Vagina (tissue), 2 donors: Measurements from ENCODE around the gene HS3ST3B1. TPM values are rescaled to one million over a fixed set of nuclear protein-coding genes. Genes with fewer than 3 reads are reported as not detected.

Experiments
- DNase-seq, 2 donors: peaks; one replicate each; pipeline ENCODE4 v3.0.0-alpha.2; 2017; ENCODE audit errors: extremely low spot score in 2 of 2
- H3K27ac ChIP-seq: fragments of 200-600 bp; sonication (generic); one replicate; pipeline ENCODE4 v1.5.1; 2019
- H3K27me3 ChIP-seq: fragments of 200-600 bp; sonication (generic); one replicate; pipeline ENCODE4 v1.5.1; 2019
- H3K36me3 ChIP-seq, 2 donors: fragments of 200-600 bp; sonication (generic); one replicate each; pipeline ENCODE4 v1.5.1; 2017 to 2019
- H3K4me1 ChIP-seq: fragments of 200-600 bp; sonication (generic); one replicate; pipeline ENCODE4 v1.5.1; 2019
- H3K4me3 ChIP-seq, 2 donors: fragments of 200-600 bp; sonication (generic); 1 replicate in 1 of 2; 2 replicates in 1 of 2; pipeline ENCODE4 v1.5.1; 2016 to 2019
- H3K9me3 ChIP-seq: fragments of 200-600 bp; sonication (generic); one replicate; pipeline ENCODE4 v1.5.1; 2019
- POLR2A ChIP-seq, 2 donors: fragments of 450-650 bp; IDR thresholded peaks; one replicate each; pipeline ENCODE4 v1.6.1; 2017; ENCODE audit warnings: antibody characterized with exemption in 2 of 2, mild to moderate bottlenecking in 2 of 2, moderate library complexity in 2 of 2
- POLR2AphosphoS5 ChIP-seq, 2 donors: sonication (generic); formaldehyde crosslinking; IDR thresholded peaks; one replicate each; pipeline ENCODE4 v1.9.0; 2017; ENCODE audit warnings: antibody characterized with exemption in 2 of 2, mild to moderate bottlenecking in 2 of 2, low read depth in 1 of 2; ENCODE audit not compliant: insufficient read depth in 1 of 2
- intact Hi-C: fragments of 100-400 bp; cut with DNase I; formaldehyde crosslinking; loops from one replicate; pipeline ENCODE4 v1.15.1; 2023
- total RNA-seq: library from RNA; depleted of rRNA; stranded (reverse); fragments of >200 nt; gene quantifications from one replicate; pipeline ENCODE4 v1.2.3, GENCODE V29; 2016
- TF ChIP-seq, protein P1 (sequence below), 3 experiments: fragments of 450-650 bp in 2 of 3; fragments of 200-600 bp in 1 of 3; sonication (generic) in 1 of 3; IDR thresholded peaks; one replicate each; pipeline ENCODE4 v1.5.1; 2017 to 2019; ENCODE audit warnings: antibody characterized with exemption in 3 of 3, mild to moderate bottlenecking in 2 of 3, moderate library complexity in 2 of 3

HS3ST3B1 gene
- total RNA-seq, 1 donor from 2014 or later: 5.9 TPM

DNA sequence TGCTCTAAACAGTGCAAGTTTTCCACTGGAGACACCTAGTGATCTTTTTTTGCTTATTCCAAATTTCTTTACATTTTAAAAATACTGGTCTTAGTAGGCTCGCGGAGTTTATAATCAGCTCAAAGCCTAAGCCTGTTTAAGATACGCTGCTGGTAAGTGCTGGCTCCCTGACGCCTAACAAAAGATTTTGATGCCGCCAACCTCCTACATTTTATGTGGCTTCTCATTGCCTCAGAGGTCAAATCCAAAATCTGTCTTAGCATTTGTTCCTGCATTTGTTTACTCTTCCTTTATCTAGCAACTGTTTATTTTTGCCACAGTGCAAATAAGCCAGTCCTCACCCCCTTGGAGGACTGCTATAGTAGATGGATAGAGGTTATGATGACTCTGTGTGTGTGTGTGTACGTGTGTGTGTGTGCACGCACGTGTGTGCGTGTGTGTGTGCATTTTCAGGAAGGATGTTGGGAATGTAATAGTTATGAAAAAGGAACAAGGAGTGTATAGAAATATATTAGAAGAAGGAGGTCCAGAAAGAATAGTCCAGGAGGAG is 24.8 kb downstream of the HS3ST3B1 start:
- Histone ChIP-seq H3K27ac (no peak overlapping the region), H3K9me3 (no peaks in the 10 kb centered on the region), H3K4me1 (no peaks in the 10 kb centered on the region), H3K27me3 (no peaks in the 10 kb centered on the region), H3K4me3 (no peak overlapping the region), H3K36me3 (no peaks in the 10 kb centered on the region)
- intact Hi-C loops: no loop called here
- DNase-seq: no peak
- TF ChIP-seq, protein P1, sequence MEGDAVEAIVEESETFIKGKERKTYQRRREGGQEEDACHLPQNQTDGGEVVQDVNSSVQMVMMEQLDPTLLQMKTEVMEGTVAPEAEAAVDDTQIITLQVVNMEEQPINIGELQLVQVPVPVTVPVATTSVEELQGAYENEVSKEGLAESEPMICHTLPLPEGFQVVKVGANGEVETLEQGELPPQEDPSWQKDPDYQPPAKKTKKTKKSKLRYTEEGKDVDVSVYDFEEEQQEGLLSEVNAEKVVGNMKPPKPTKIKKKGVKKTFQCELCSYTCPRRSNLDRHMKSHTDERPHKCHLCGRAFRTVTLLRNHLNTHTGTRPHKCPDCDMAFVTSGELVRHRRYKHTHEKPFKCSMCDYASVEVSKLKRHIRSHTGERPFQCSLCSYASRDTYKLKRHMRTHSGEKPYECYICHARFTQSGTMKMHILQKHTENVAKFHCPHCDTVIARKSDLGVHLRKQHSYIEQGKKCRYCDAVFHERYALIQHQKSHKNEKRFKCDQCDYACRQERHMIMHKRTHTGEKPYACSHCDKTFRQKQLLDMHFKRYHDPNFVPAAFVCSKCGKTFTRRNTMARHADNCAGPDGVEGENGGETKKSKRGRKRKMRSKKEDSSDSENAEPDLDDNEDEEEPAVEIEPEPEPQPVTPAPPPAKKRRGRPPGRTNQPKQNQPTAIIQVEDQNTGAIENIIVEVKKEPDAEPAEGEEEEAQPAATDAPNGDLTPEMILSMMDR (IDR thresholded peaks at IDR 0.05): no peak
- no peak for TF ChIP-seq POLR2AphosphoS5 (IDR thresholded peaks at IDR 0.05; ENCODE audit: insufficient read depth in 1 of 2, low read depth in 1 of 2)
- TF ChIP-seq POLR2A (IDR thresholded peaks at IDR 0.05): no peak

DNA sequence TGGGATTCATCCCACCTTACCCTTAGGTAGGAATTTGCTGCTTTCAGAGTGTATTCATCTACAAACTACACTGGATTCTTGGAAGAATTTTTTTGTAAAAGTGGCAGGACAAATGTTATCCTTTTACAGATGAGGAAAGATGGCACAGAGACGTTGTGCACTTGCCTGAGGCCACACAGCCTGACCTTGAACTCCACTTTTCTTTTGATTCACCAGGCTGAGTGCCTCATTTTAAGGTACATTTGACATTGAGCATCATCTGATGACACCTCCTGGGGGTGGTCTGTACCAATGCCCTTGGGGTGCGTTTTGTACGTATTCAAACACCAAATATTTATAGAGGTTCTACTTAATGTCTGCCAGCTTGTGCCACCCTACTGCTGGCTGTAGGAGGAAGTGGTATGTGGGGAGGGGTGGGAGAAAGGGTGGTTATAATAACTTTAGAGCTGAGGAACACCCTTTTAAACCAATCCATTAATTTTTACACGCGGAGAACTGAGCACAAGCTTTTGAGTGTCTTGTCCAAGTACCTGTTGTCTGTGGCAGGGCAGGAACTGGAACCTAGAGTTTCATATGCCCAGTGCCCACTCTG is 29.1 kb downstream of the HS3ST3B1 start:
- no peak for DNase-seq
- Histone ChIP-seq H3K36me3 (no peaks in the 10 kb centered on the region), H3K27me3 (no peaks in the 10 kb centered on the region), H3K9me3 (no peaks in the 10 kb centered on the region), H3K4me1 (no peaks in the 10 kb centered on the region), H3K4me3 (no peak overlapping the region), H3K27ac (no peak overlapping the region)
- TF ChIP-seq, protein P1 (IDR thresholded peaks at IDR 0.05): no peak
- TF ChIP-seq POLR2AphosphoS5 (IDR thresholded peaks at IDR 0.05; ENCODE audit: insufficient read depth in 1 of 2, low read depth in 1 of 2) (no peak), POLR2A (IDR thresholded peaks at IDR 0.05) (no peak)
- intact Hi-C loops: no loop called here

DNA sequence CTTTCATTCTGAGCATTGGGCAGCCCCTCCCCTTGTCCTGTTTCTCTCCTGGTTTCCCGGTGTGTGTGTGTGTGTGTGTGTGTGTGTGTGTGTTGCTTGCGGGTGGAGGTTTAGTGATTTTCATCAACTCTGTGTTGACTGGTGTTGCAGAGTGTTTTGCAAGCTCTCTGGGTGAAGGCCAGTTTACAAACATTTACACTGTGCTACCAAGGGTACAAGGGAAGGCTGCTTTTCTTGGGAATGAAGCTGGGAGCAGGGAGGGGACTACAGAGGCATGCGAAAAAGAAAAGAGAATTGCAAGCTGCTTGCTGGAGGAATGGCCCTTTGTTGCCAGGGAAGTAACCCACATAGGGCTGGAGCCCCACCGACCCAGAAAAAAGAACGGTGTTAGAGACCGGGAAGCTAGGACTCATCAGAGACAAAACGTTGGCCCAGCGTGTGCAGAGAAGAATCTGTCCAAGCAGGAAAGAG is 29.6 kb downstream of the HS3ST3B1 start:
- no peak for TF ChIP-seq POLR2A (IDR thresholded peaks at IDR 0.05)
- TF ChIP-seq, protein P1 (IDR thresholded peaks at IDR 0.05): no peak
- TF ChIP-seq POLR2AphosphoS5 (IDR thresholded peaks at IDR 0.05; ENCODE audit: insufficient read depth in 1 of 2, low read depth in 1 of 2): no peak
- no peaks in the 10 kb centered on the region for H3K9me3 ChIP-seq
- H3K27ac ChIP-seq: no peak overlapping the region
- no peak overlapping the region for H3K4me3 ChIP-seq
- no peak for DNase-seq
- H3K27me3 ChIP-seq: no peaks in the 10 kb centered on the region
- H3K4me1 ChIP-seq: no peaks in the 10 kb centered on the region
- intact Hi-C loops: no loop called here
- no peaks in the 10 kb centered on the region for H3K36me3 ChIP-seq

DNA sequence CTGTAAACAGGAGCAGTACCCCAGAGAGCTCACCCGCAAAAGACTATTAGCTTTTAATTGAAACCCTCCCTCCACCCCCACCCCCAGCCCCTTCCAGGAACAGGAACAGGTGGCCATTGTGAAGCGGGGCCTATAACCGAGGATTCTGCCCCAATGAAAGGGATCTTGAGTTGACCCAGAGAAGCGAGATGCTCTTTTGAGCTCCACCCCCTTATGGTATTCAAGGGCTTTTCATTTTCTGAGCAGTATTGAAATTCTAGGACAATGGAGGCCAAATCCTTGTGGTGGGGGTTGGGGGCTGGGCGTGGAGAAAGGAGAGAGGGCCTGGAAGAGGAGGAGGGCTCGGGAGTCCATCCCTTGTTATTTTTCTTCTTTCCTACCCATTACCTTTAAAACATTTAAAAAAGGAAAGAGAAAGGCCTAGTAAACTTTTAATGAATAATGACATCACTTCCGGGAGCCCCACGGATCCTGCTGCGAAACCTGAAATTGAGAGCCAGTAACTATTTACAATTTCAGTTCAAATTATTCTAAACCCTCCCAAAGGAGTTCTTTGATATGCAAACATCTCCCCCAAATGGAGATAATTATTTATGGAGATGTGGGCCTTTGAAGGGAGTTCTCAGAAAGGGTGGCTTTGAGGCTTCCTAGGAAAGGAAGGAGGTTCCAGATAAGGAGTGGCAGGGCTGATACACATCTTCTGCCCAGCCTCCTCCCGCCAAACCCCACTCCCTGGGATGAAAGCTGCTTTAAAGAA is 30.5 kb downstream of the HS3ST3B1 start:
- H3K9me3 ChIP-seq: no peaks in the 10 kb centered on the region
- TF ChIP-seq, protein P1 (IDR thresholded peaks at IDR 0.05): no peak
- TF ChIP-seq POLR2A (IDR thresholded peaks at IDR 0.05) (no peak), POLR2AphosphoS5 (IDR thresholded peaks at IDR 0.05; ENCODE audit: insufficient read depth in 1 of 2, low read depth in 1 of 2) (no peak)
- H3K27ac ChIP-seq: no peak overlapping the region
- intact Hi-C loops: no loop called here
- no peaks in the 10 kb centered on the region for H3K4me1 ChIP-seq
- H3K36me3 ChIP-seq: no peaks in the 10 kb centered on the region
- no peaks in the 10 kb centered on the region for H3K27me3 ChIP-seq
- no peak overlapping the region for H3K4me3 ChIP-seq
- DNase-seq: no peak

DNA sequence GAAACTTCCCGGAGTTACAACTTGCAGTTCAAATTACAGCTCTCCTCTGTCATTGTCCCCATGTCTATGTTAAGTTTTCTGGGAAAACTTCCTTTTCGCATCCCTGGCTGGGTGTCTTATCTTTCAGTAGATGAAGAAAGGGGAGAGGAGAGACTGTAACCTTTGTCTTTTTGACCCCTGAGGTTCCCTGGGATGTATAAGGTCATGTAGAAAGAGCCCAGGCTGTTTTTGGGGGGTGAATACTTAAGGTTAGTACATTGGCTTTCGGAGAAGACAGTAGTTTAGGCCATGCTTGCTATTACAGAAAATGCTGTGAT is 31.1 kb downstream of the HS3ST3B1 start:
- H3K36me3 ChIP-seq: no peaks in the 10 kb centered on the region
- H3K9me3 ChIP-seq: no peaks in the 10 kb centered on the region
- H3K27me3 ChIP-seq: no peaks in the 10 kb centered on the region
- H3K4me1 ChIP-seq: no peaks in the 10 kb centered on the region
- no peak overlapping the region for H3K4me3 ChIP-seq
- TF ChIP-seq POLR2AphosphoS5 (IDR thresholded peaks at IDR 0.05; ENCODE audit: insufficient read depth in 1 of 2, low read depth in 1 of 2) (no peak), POLR2A (IDR thresholded peaks at IDR 0.05) (no peak)
- TF ChIP-seq, protein P1 (IDR thresholded peaks at IDR 0.05): no peak
- intact Hi-C loops: no loop called here
- no peak for DNase-seq
- H3K27ac ChIP-seq: no peak overlapping the region
